Adrenal gland (tissue), 5 donors: ENCODE data around the gene RGS14.

Source experiments
- POLR2A ChIP-seq, 2 donors: fragments of 450-650 bp; IDR thresholded peaks; one replicate each; pipeline ENCODE4 v1.6.1; 2017; ENCODE audit warnings: antibody characterized with exemption in 2 of 2, mild to moderate bottlenecking in 2 of 2, moderate library complexity in 1 of 2
- TF ChIP-seq, protein P1 (sequence below), 6 experiments: fragments of 450-650 bp in 4 of 6; fragments of 200-600 bp in 2 of 6; sonication (generic) in 1 of 6; IDR thresholded peaks; 1 replicate in 5 of 6; 2 replicates in 1 of 6; pipeline versions ENCODE4 v1.5.1 to v1.8.0; 2016 to 2021; ENCODE audit warnings: antibody characterized with exemption in 6 of 6, mild to moderate bottlenecking in 2 of 6, moderate library complexity in 1 of 6
- donor health status: DM: no; HTN: no; CAD: no.

DNA sequence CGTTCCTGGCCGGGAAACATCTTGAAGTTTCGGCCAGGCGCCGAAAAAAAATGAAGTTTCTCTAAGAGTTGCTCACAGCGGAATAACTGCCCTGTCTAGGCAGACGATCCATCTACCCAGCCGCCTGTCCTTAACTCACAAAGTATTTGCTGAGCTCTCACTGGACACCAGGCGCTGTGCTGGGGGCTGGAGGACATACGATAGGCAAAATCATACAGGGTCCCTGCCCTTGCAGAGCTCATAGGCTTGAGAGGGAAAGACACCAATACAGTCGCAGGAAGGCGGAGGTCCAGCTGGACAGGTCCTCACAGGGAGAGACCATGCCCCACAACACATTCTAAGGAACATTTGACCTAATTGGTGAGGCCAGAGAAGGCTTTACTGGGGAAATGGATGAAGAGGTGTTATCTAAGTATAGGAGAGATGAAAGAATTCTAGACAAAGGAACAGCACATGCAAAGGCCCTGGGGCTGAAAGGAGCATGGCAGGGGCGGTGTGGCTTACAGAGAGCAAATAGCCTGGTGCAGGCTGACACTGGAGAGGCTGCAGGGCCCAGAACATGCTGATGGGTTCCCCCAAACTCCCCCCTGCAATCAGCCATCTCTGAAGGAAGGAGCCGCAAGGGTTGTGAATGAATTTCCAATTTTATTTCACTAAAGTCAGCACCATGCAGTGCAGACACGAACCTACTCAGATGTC is 44.0 kb upstream of the RGS14 start:
- TF ChIP-seq, protein P1, sequence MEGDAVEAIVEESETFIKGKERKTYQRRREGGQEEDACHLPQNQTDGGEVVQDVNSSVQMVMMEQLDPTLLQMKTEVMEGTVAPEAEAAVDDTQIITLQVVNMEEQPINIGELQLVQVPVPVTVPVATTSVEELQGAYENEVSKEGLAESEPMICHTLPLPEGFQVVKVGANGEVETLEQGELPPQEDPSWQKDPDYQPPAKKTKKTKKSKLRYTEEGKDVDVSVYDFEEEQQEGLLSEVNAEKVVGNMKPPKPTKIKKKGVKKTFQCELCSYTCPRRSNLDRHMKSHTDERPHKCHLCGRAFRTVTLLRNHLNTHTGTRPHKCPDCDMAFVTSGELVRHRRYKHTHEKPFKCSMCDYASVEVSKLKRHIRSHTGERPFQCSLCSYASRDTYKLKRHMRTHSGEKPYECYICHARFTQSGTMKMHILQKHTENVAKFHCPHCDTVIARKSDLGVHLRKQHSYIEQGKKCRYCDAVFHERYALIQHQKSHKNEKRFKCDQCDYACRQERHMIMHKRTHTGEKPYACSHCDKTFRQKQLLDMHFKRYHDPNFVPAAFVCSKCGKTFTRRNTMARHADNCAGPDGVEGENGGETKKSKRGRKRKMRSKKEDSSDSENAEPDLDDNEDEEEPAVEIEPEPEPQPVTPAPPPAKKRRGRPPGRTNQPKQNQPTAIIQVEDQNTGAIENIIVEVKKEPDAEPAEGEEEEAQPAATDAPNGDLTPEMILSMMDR (IDR thresholded peaks at IDR 0.05) = no peak
- no peak for TF ChIP-seq POLR2A (IDR thresholded peaks at IDR 0.05)
